ENCODE data around the gene HIRIP3. TPM values are rescaled to one million over a fixed set of nuclear protein-coding genes. Genes with fewer than 3 reads are reported as not detected.

Gene HIRIP3
- total RNA-seq, 2 donors from 2014 or later = 38.8 to 45.8 TPM

DNA sequence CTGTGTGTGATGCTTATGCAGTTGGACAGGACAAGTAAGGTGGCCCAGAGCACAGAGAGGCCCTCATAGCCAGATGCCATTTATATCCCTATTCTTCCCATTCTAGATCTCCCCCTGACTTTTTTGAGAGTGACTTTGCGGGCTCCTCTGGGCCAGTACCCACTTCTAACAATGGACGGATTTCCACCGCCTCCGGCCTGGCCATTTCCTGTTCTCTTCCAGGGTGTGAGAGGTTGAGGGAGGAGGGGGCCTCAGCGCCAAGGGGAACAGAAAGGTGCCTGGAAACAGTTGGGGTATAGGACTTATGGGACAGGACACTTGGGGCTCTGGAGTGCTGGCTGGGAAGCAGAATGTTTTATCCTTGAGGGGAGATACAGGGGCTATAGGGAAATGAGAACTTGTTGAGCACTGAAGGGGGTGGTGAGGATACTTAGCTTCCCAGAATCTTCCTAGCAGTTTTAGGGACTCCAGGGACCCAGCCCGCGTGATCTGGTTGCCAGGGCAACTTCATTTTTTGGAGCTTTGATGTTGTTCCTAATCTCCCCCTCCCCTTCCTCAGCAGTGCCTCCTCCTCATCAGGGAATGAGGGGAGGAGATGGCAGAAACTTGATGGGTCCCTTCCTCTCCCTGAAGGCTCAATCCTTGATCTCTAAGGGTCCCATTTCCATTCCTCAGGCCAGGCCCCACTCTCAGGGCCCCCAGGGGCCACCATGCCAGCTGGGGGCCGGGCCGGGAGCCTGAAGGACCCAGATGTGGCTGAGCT is 18.2 kb downstream of the HIRIP3 start:
- DNase-seq (no peak), ATAC-seq (replicated peaks in 1 of 2) (no peak)
- Mint-ChIP-seq H3K27ac (no peak overlapping the region), H3K9me3 (no peaks in the 10 kb centered on the region), H3K4me1 (ENCODE audit: low read depth) (peaks cover 31% of the 10 kb centered on the region), H3K27me3 (ENCODE audit: low read depth) (no peaks in the 10 kb centered on the region), H3K4me3 (no peak overlapping the region), H3K36me3 (ENCODE audit: insufficient read depth in 2 of 2) (peaks cover 10 to 19% of the 10 kb centered on the region in 2 donors)

- DNase-seq = no peak
- peaks cover 10 to 22% of the 10 kb centered on the region in 2 donors for H3K36me3 Mint-ChIP-seq (ENCODE audit: insufficient read depth in 2 of 2)
- peaks cover 31% of the 10 kb centered on the region for H3K4me1 Mint-ChIP-seq (ENCODE audit: low read depth)
- no peak for ATAC-seq (replicated peaks in 1 of 2)
- H3K27ac Mint-ChIP-seq = peak overlapping the region; percentile 67
- H3K9me3 Mint-ChIP-seq = no peaks in the 10 kb centered on the region
- no peaks in the 10 kb centered on the region for H3K27me3 Mint-ChIP-seq (ENCODE audit: low read depth)
- peak overlapping the region; percentile 88 to 91 for H3K4me3 Mint-ChIP-seq
These were observed 19.5 kb downstream of the HIRIP3 start for GRCh38 chr16:29975811-29976511.

DNA sequence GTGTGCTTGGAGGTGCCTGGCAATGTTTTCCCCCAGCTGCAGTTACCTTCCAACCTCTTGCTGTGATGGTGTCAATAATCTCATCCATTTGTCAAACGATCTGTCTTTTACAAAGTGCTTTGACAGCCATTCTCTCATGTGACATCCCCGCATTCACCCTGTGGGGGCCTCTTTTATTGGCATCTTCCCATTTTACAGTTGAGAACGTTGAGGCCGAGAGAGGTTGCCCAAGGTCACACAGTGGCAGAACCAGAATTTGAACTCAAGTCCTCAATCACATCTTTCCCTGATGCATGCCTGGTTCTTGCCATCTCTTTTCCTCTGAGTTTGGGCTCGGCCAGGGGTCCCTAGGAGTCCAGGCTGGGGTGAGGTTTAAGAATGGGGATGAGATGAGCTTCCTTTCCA is 20.3 kb downstream of the HIRIP3 start:
- Mint-ChIP-seq H3K9me3 (no peaks in the 10 kb centered on the region), H3K27me3 (ENCODE audit: low read depth) (no peaks in the 10 kb centered on the region), H3K36me3 (ENCODE audit: insufficient read depth in 2 of 2) (peaks cover 10 to 18% of the 10 kb centered on the region in 2 donors), H3K4me1 (ENCODE audit: low read depth) (peaks cover 31% of the 10 kb centered on the region), H3K4me3 (peak overlapping the region; percentile 88 to 91), H3K27ac (peak overlapping the region; percentile 67)
- no peak for ATAC-seq (replicated peaks in 1 of 2)
- no peak for DNase-seq

DNA sequence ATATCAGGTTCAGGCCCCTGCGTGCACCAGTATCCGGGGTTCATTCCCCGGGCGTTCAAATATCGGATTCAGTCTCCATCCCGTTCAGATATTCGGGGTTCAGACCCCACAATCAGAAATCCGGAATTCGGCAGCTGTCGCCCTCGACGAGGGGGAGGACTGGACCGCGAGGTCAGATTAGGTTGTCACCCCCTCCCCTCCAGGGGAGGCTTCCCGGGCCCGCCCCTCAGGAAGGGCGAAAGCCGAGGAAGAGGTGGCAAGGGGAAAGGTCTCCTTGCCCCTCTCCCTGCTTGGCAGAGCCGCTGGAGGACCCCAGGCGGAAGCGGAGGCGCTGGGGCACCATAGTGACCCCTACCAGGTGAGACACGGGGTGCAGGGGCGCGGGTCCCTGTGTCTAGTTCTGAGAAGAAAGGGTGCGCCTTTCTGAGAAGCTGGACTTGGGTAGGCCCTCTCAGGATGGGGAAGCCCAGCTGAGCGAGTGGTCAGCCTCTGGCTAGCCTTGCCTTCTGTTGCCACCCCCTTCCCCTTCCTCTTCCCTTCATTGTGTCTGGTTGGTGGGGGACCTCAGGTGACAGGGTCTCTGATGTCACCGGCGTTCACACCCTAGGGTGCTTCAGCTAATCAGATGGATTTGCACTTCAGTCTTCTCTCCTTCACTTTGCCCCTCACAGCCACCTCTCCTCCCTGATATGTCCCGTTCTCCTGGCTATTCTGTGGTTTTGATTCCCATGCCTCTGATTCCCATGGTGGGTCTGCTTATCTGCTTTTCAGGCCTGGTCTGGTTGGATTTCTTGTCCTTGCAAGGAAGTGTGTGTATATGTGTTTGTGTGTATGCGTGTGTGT is 20.9 kb downstream of the HIRIP3 start:
- Mint-ChIP-seq H3K4me1 (ENCODE audit: low read depth) (peaks cover 31% of the 10 kb centered on the region), H3K4me3 (peak overlapping the region; percentile 88 to 91), H3K36me3 (ENCODE audit: insufficient read depth in 2 of 2) (peaks cover 10 to 17% of the 10 kb centered on the region in 2 donors), H3K27me3 (ENCODE audit: low read depth) (no peaks in the 10 kb centered on the region), H3K9me3 (no peaks in the 10 kb centered on the region), H3K27ac (peak overlapping the region; percentile 85)
- ATAC-seq (replicated peaks in 1 of 2) (no peak), DNase-seq (peak; percentile 27 to 29)

DNA sequence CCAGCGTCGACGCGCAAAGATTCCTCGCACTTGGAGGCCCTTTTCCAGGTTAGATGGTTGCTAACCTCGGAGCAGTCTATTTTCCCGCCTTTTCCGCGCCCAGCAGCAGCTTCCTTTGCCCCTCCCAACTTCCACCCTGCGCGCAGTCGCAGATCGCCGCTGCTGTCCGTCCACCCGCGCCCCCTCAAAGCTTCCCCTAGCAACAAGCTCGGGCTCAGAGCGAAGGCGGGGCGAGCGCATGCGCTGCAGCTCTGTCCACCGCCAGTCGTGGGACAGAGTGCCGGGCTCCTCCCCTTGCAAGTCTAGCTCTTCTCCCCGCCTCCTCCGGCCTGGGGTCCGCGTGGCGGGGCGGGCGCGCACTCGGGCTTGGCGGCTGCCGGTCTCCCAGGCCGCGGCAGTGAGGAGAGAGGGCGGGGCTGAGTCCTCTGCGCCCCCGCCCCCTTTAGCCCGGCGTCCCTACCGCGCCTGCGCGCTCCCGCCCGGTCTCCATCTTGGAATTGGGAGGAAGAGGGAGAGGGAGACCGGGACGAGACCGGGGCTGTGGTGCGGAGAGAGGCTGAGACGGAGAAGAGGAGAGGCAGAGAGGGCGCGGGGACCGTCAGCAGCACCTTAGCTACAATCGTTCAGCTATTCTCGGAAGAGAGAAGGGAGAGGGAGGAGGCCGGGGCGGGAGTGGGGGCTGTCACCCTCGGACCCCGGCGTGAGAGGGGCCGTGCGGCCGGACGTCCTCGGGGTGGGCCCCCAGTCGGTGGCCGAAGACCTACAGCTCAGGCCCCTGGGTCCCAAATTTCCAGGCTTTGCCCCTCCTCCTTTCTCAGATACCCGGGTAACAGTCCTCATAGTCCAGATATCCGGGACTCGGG is 21.8 kb downstream of the HIRIP3 start, which contains the start of gene TAOK2:
TAOK2 (plus strand) TSS at position 485 of the 863 bp plus-strand sequence. CDS start 3,905 bp downstream, outside the sequence.
- peak; percentile 98 to 99 for ATAC-seq (replicated peaks in 1 of 2)
- Mint-ChIP-seq H3K4me1 (ENCODE audit: low read depth) (peaks cover 31% of the 10 kb centered on the region), H3K9me3 (no peaks in the 10 kb centered on the region), H3K36me3 (ENCODE audit: insufficient read depth in 2 of 2) (peaks cover 9 to 17% of the 10 kb centered on the region in 2 donors), H3K4me3 (peak within 1 kb of the TSS; percentile 88 to 91), H3K27ac (peak within 1 kb of the TSS; percentile 85), H3K27me3 (ENCODE audit: low read depth) (no peaks in the 10 kb centered on the region)
- peak; percentile 98 for DNase-seq

- DNase-seq (no peak), ATAC-seq (replicated peaks in 1 of 2) (no peak)
- Mint-ChIP-seq H3K4me1 (ENCODE audit: low read depth) (peaks cover 31% of the 10 kb centered on the region), H3K4me3 (peak overlapping the region; percentile 88 to 91), H3K27ac (peak overlapping the region; percentile 50), H3K9me3 (no peaks in the 10 kb centered on the region), H3K36me3 (ENCODE audit: insufficient read depth in 2 of 2) (peaks cover 8 to 16% of the 10 kb centered on the region in 2 donors), H3K27me3 (ENCODE audit: low read depth) (no peaks in the 10 kb centered on the region)
These were observed 22.4 kb downstream of the HIRIP3 start for GRCh38 chr16:29972992-29973383.

GRCh38 chr16:29972500-29972899 is 22.9 kb downstream of the HIRIP3 start:
- Mint-ChIP-seq H3K4me3 (no peak overlapping the region), H3K4me1 (ENCODE audit: low read depth) (peaks cover 31% of the 10 kb centered on the region), H3K36me3 (ENCODE audit: insufficient read depth in 2 of 2) (peaks cover 8 to 16% of the 10 kb centered on the region in 2 donors), H3K9me3 (no peaks in the 10 kb centered on the region), H3K27me3 (ENCODE audit: low read depth) (no peaks in the 10 kb centered on the region), H3K27ac (peak overlapping the region; percentile 50)
- DNase-seq (no peak), ATAC-seq (replicated peaks in 1 of 2) (no peak)

DNA sequence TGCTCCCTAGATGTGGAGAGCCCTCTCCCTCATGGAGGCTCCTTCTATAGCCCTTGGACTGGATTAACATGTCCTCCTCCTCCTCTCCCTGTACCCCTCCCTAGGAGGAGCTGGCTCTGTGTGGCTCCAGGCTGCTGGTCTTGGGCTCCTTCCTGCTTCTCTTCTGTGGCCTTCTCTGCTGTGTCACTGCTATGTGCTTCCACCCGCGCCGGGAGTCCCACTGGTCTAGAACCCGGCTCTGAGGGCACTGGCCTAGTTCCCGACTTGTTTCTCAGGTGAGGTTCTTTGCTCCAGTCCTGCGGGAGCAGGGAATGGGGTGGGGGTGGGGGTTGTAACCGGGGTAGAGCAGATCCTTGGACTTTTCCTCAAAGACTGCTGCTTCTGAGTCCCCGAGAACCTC is 24.1 kb downstream of the HIRIP3 start:
- no peaks in the 10 kb centered on the region for H3K9me3 Mint-ChIP-seq
- peaks cover 22% of the 10 kb centered on the region for H3K4me1 Mint-ChIP-seq (ENCODE audit: low read depth)
- no peak overlapping the region for H3K27ac Mint-ChIP-seq
- DNase-seq = no peak
- no peaks in the 10 kb centered on the region for H3K27me3 Mint-ChIP-seq (ENCODE audit: low read depth)
- ATAC-seq (replicated peaks in 1 of 2) = no peak
- no peak overlapping the region for H3K4me3 Mint-ChIP-seq
- peaks cover 8 to 17% of the 10 kb centered on the region in 2 donors for H3K36me3 Mint-ChIP-seq (ENCODE audit: insufficient read depth in 2 of 2)

DNA sequence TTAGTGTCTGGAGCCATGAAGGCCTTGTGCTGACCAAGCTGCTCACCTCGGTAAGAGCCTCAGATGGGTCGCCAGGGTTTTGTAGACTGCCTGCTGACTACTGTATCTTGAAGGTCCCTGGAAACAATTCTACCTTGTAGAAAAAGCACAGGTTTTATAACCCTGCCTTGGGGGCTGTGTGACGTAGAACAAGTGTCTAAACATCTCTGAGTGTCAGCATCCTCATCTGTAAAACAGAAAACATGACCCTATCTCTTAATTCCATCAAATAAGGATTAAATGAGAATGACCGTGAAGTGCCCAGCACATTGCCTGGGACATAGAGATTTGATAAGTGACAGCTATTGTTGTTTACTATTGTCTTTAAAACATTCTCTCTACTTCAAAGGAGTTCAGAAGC is 27.2 kb downstream of the HIRIP3 start:
- H3K27ac Mint-ChIP-seq = no peak overlapping the region
- no peak overlapping the region for H3K4me3 Mint-ChIP-seq
- no peaks in the 10 kb centered on the region for H3K27me3 Mint-ChIP-seq (ENCODE audit: low read depth)
- DNase-seq = no peak
- ATAC-seq (replicated peaks in 1 of 2) = no peak
- H3K36me3 Mint-ChIP-seq (ENCODE audit: insufficient read depth in 2 of 2) = peaks cover 6 to 14% of the 10 kb centered on the region in 2 donors
- H3K9me3 Mint-ChIP-seq = no peaks in the 10 kb centered on the region
- H3K4me1 Mint-ChIP-seq (ENCODE audit: low read depth) = peaks cover 4% of the 10 kb centered on the region

- no peak for DNase-seq
- Mint-ChIP-seq H3K9me3 (no peaks in the 10 kb centered on the region), H3K27ac (peak overlapping the region; percentile 87), H3K27me3 (ENCODE audit: low read depth) (no peaks in the 10 kb centered on the region), H3K36me3 (ENCODE audit: insufficient read depth in 2 of 2) (peaks cover 1 to 2% of the 10 kb centered on the region in 2 donors), H3K4me1 (ENCODE audit: low read depth) (peaks cover 20% of the 10 kb centered on the region), H3K4me3 (peak overlapping the region; percentile 89 to 97)
- no peak for ATAC-seq (replicated peaks in 1 of 2)
These were observed 32.2 kb downstream of the HIRIP3 start for GRCh38 chr16:29963021-29963743.

GRCh38 chr16:29962344-29962994 is 32.9 kb downstream of the HIRIP3 start:
- Mint-ChIP-seq H3K9me3 (no peaks in the 10 kb centered on the region), H3K4me3 (peak overlapping the region; percentile 89 to 97), H3K4me1 (ENCODE audit: low read depth) (peaks cover 20% of the 10 kb centered on the region), H3K27ac (peak overlapping the region; percentile 87), H3K36me3 (ENCODE audit: insufficient read depth in 2 of 2) (peaks cover 1 to 2% of the 10 kb centered on the region in 2 donors), H3K27me3 (ENCODE audit: low read depth) (no peaks in the 10 kb centered on the region)
- no peak for DNase-seq
- no peak for ATAC-seq (replicated peaks in 1 of 2)
